ENCODE results near the gene BET1. TPM values are rescaled to one million over a fixed set of nuclear protein-coding genes. Genes with fewer than 3 reads are reported as not detected.

Gene BET1
- total RNA-seq, 1 experiment from 2014 or later = 14.3 TPM

DNA sequence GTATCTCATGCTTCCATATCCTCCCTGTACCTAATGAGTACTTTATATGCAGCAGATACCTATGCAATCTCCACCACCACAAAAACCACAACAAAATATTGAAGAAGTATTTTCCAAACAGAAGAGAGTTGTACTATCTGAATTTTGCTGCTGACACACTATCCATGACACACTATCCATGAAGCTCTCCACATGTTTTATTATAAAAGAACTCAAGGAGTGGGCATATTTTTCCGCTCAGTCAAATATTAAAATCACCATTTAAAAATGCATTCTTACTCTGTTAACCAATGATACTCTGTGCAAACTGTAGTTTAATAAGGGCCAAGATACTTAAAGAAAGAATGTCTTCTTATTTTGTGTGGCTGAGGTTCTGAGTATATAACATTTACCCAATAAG lies 2.8 kb downstream of the BET1 start:
- Histone ChIP-seq H3K4me3 (ENCODE audit: low read depth in 2 of 2, low read length in 2 of 2) (no peak overlapping the region), H3K36me3 (ENCODE audit: control insufficient read depth, insufficient read depth, low read length) (peaks cover 10% of the 10 kb centered on the region), H3K27me3 (ENCODE audit: control insufficient read depth, insufficient read depth, low read length) (peaks cover 7% of the 10 kb centered on the region), H3K27ac (ENCODE audit: low read length) (no peak overlapping the region), H3K4me1 (ENCODE audit: control insufficient read depth, insufficient read depth, low read length) (peaks cover 6% of the 10 kb centered on the region; the same call in 1 of the 2 replicates), H3K9me3 (ENCODE audit: control insufficient read depth, insufficient read depth, low read depth, low read length) (no peaks in the 10 kb centered on the region)
- in situ Hi-C loops (cut with HindIII; ENCODE audit: low pct_unique_long_range_greater_than_20kb, low sequenced_read_pairs) = no loop called here
- intact Hi-C loops (cut with micrococcal nuclease; ENCODE audit: unreplicated experiment) = no loop called here
- BruUV-seq (replicated peaks) = no TSS peak
- ChIA-PET POLR2A (no interaction called here), CTCF (no interaction called here)
- ATAC-seq (no peak), DNase-seq (ENCODE audit: low read depth, low spot score) (no peak)
- TF ChIP-seq REST (IDR thresholded peaks at IDR 0.05; ENCODE audit: insufficient read depth in 1 of 2, low read depth in 2 of 2, low read length in 1 of 2) (no peak), CTCF (IDR thresholded peaks at IDR 0.05) (no peak), SIN3A (IDR thresholded peaks at IDR 0.05; ENCODE audit: borderline replicate concordance, insufficient read depth, low read depth, low read length) (no peak), POLR2AphosphoS5 (IDR thresholded peaks at IDR 0.05; ENCODE audit: low read depth, low read length) (no peak), TCF7L2 (IDR thresholded peaks at IDR 0.05; ENCODE audit: low read depth, low read length) (no peak)

DNA sequence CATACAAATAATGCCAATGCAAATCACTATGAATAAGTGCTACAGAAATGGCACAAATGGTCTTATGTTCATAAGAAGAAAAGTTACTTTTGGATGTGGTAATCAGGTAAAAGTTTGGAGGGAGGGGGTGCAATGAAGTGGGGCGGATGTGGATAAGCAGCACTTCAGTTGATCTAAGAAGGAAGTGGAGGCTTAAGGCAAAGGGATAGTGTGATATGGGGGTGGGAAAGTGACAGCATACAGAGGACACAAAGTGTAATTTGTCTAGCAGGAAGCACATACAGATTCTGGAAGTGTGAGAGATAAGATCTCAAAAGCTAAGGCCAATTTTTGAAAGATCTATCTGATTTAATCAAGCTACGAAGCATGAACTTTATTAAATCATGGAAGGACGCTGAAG lies 6.3 kb downstream of the BET1 start:
- in situ Hi-C loops (cut with HindIII; ENCODE audit: low pct_unique_long_range_greater_than_20kb, low sequenced_read_pairs) = no loop called here

More for the DNA sequence above, 6.3 kb downstream of the BET1 start:
- ChIA-PET POLR2A (no interaction called here), CTCF (no interaction called here)
- TF ChIP-seq SIN3A (IDR thresholded peaks at IDR 0.05; ENCODE audit: borderline replicate concordance, insufficient read depth, low read depth, low read length) (no peak), REST (IDR thresholded peaks at IDR 0.05; ENCODE audit: insufficient read depth in 1 of 2, low read depth in 2 of 2, low read length in 1 of 2) (no peak), TCF7L2 (IDR thresholded peaks at IDR 0.05; ENCODE audit: low read depth, low read length) (no peak)
- intact Hi-C loops (cut with micrococcal nuclease; ENCODE audit: unreplicated experiment) = no loop called here
- Histone ChIP-seq H3K4me3 (ENCODE audit: low read depth in 2 of 2, low read length in 2 of 2) (no peak overlapping the region), H3K27me3 (ENCODE audit: control insufficient read depth, insufficient read depth, low read length) (no peaks in the 10 kb centered on the region), H3K27ac (ENCODE audit: low read length) (no peak overlapping the region), H3K9me3 (ENCODE audit: control insufficient read depth, insufficient read depth, low read depth, low read length) (no peaks in the 10 kb centered on the region), H3K36me3 (ENCODE audit: control insufficient read depth, insufficient read depth, low read length) (peaks cover 8% of the 10 kb centered on the region), H3K4me1 (ENCODE audit: control insufficient read depth, insufficient read depth, low read length) (no peaks in the 10 kb centered on the region)
- DNase-seq (ENCODE audit: low read depth, low spot score) (no peak), ATAC-seq (no peak)
- no TSS peak for BruUV-seq (replicated peaks)
